Muscle of leg (tissue), 11 donors: Measurements from ENCODE around the gene DNAJC5G. TPM values are rescaled to one million over a fixed set of nuclear protein-coding genes. Genes with fewer than 3 reads are reported as not detected.
"Not testable (repeated sequence)": the region's sequence is repeated elsewhere in the genome, so short reads cannot be mapped to it uniquely, and the experiment has no call there.

Source experiments
- DNase-seq: peaks from one replicate; pipeline ENCODE4 v3.0.0; 2013
- H3K27ac ChIP-seq: one replicate; pipeline ENCODE4 v1.5.1; 2013; ENCODE audit warnings: mild to moderate bottlenecking, low read length, control low read depth
- H3K27me3 ChIP-seq: one replicate; pipeline ENCODE4 v1.6.1; 2013; ENCODE audit warnings: low read length; ENCODE audit not compliant: control insufficient read depth, insufficient read depth
- H3K36me3 ChIP-seq: one replicate; pipeline ENCODE4 v1.6.1; 2013; ENCODE audit warnings: low read length; ENCODE audit not compliant: control insufficient read depth, insufficient read depth
- H3K4me1 ChIP-seq: one replicate; pipeline ENCODE4 v1.6.1; 2013; ENCODE audit warnings: low read length; ENCODE audit not compliant: control insufficient read depth, insufficient read depth
- H3K4me3 ChIP-seq: one replicate; pipeline ENCODE4 v1.5.1; 2013; ENCODE audit warnings: low read length, control low read depth
- H3K9me3 ChIP-seq: replicated peaks from 2 replicates; pipeline ENCODE4 v1.6.1; 2013; ENCODE audit warnings: low read depth, low read length; ENCODE audit not compliant: control insufficient read depth
- WGBS: methylation state at CpG from one replicate; pipeline ENCODE4 v1.1.5; 2013; ENCODE audit warnings: missing lambda C conversion rate; ENCODE audit not compliant: insufficient coverage; 5-methylcytosine and 5-hydroxymethylcytosine counted together
- polyA plus RNA-seq, 8 donors: library from polyadenylated mRNA; unstranded; fragments of 120-200 nt; gene quantifications; one replicate each; pipeline versions ENCODE4 v1.2.1 to v1.2.3, GENCODE V29; 2013; ENCODE audit warnings: inconsistent platforms in 1 of 8, low replicate concordance in 1 of 8; ENCODE audit not compliant: insufficient read length in 8 of 8, insufficient read depth in 1 of 8
- total RNA-seq: library from RNA; stranded (reverse); fragments of 120-200 nt; gene quantifications from one replicate; pipeline ENCODE4 v1.2.4, GENCODE V29; 2013

The DNAJC5G gene
- total and polyA plus RNA-seq, 9 donors, result 0.19 to 0.23 (median 0.19) TPM; not detected in 6

DNA sequence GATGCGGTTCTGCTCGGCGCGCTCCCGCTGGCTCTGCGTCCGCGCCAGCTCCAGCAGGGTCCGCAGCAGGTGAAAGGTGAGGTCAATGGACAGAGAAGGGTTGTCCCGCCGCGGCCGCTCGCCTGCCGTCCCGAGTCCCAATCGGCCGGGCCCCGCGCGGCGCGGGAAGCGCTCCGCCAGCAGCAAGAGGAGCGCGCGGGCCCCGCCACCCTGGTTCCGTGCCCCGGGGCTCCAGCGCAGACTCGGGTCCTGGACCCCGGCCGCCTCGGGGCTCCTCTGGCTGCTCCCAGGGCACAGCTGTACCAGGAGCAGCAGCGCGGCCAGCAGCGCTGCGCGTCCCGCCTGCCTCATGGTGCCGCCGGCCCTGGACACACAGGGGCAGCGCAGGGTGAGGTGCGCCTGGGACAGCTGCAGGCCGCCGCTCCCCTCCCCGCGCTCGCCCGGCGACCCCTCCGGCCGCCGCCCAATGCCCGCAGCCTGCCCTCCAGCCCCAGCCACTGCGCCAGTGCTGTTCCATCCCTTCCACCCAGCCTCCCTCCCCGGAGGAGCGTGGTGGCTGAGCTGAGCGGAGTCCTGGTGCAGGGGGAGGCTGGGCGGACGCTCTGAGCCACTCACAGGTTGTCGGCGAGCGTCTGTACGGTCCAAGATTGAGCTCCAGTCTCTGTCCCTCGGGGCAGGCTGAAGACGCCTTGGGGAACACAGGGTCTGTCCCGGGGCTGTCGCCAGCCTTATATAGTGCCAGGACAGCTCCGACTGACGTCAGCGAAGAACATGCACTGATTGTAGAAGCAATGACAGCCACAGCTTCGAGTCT lies 32.5 kb downstream of the DNAJC5G start:
- 3% methylated on average over 66 of the region's 75 CpGs for WGBS
- H3K27ac ChIP-seq, result no peak overlapping the region
- DNase-seq, result no peak
- H3K4me1 ChIP-seq, result no peaks in the 10 kb centered on the region
- H3K4me3 ChIP-seq, result no peak overlapping the region
- H3K9me3 ChIP-seq, result no peaks in the 10 kb centered on the region
- peaks cover 25% of the 10 kb centered on the region for H3K36me3 ChIP-seq
- H3K27me3 ChIP-seq, result peaks cover 43% of the 10 kb centered on the region

DNA sequence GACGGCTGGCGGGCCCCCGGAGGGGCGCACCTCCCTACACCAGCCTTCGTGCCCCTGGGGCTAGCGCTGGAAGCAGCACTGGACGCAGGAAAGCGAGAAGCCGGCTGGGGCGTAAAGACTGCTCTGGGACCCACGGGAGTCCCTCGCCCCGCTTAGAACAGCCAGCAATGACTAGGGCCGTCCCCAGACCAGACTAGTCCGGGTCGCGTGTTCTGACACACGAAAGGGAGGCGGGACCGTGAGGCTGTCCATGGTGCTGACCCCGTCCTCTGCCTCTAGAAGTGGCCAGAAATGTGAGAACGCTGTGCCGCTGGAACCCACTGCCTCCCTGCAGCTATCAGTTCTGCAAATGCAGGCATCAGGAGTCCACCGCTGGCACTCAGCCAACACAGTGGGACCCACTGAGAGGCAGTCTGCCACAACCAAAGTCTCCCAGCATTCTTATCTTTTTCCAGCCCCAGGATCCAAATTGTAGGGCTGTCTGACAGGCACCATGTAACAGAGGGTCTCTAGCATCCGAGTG lies 33.2 kb downstream of the DNAJC5G start, which contains the start of gene UCN:
TSS of gene UCN (minus strand) at position 87 of the 523 bp plus-strand sequence. CDS start 550 bp downstream, outside the sequence.
- DNase-seq, result peak; percentile 69
- H3K9me3 ChIP-seq, result no peaks in the 10 kb centered on the region
- H3K27ac ChIP-seq, result no peak within 1 kb of the TSS
- H3K4me1 ChIP-seq, result no peaks in the 10 kb centered on the region
- peaks cover 25% of the 10 kb centered on the region for H3K36me3 ChIP-seq
- WGBS, result 14% methylated on average over 25 of the region's 25 CpGs
- peaks cover 43% of the 10 kb centered on the region for H3K27me3 ChIP-seq
- no peak within 1 kb of the TSS for H3K4me3 ChIP-seq

DNA sequence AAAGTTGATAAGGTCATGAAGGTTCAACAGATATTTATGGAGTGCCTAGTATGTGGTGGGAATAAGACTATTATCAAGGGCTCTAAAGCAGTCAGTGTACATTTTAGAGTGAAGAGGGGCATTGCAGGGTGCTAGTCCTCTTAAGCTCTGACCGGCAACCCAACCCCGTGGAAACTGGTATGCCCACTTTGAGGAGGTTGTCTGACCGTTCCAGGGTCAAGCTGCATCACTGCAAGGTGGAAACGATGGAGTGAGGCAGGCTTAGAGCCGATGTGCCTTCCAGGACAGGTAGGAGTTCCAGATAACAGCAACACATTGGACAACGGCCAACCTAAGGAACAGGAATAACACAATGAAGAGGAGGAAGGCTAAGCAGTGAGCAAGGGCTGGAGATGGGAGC lies 34.4 kb downstream of the DNAJC5G start:
- no peak for DNase-seq
- Histone ChIP-seq H3K27me3 (peaks cover 41% of the 10 kb centered on the region), H3K4me1 (no peaks in the 10 kb centered on the region), H3K36me3 (peaks cover 25% of the 10 kb centered on the region), H3K9me3 (no peaks in the 10 kb centered on the region), H3K27ac (no peak overlapping the region), H3K4me3 (no peak overlapping the region)
- 97% methylated on average over 6 of the region's 6 CpGs for WGBS

DNA sequence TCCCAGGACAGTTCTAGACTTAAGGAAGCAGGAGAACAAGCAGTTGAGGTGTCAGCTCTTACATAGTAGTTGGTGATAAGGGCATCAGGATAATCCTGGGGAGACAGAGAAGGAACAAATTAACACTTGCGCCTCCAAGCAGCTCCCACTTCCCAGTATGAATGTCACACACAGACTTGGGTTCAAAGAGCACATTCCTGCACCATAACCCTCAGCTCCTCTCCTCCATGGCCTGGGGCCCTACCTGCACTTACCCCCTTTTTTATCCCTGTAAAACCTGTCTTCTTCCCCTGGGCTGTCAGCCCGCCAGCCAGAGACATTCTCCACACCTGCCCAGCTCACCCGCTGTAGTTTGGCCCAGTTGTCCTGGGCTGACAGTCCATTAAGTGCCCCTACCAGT lies 36.9 kb downstream of the DNAJC5G start:
- Histone ChIP-seq H3K36me3 (peaks cover 31% of the 10 kb centered on the region), H3K27me3 (peaks cover 16% of the 10 kb centered on the region), H3K9me3 (no peaks in the 10 kb centered on the region), H3K4me1 (no peaks in the 10 kb centered on the region), H3K4me3 (no peak overlapping the region), H3K27ac (no peak overlapping the region)
- WGBS, result no CpG with 5 or more reads among the region's 3 CpGs
- no peak for DNase-seq

DNA sequence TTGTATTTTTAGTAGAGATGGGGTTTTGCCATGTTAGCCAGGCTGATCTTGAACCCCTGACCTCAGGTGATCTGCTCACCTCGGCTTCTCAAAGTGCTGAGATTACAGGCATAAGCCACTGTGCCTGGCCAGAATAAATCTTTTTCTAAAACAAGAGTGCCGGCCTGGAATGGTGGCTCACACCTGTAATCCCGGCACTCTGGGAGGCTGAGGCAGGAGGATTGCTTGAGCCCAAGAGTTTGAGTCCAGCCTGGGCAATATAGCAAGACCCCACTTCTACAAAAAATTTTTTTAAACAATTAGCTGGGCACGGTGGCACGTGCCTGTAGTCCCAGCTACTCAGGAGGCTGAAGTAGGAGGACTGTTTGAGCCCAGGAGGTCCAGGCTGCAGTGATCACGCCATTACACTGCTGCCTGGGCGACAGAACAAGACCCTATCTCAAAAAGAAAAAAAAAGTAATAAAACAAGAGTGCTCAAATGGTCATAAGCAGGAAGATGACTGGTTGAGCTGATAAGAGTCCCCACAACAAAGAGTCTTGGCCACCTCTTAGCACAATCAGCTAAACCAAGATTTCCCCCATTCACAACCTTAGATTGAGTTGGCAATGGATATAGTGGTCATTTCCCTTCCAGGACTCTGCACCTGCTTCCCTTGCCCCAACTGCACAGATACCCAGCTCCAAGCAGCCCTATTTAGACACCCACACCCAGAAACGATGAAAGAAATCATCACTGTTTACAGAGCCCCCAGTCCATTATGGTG lies 38.8 kb downstream of the DNAJC5G start:
- Histone ChIP-seq H3K4me1 (no peaks in the 10 kb centered on the region), H3K27me3 (no peaks in the 10 kb centered on the region), H3K4me3 (no peak overlapping the region), H3K36me3 (peaks cover 29% of the 10 kb centered on the region), H3K27ac (no peak overlapping the region), H3K9me3 (no peaks in the 10 kb centered on the region)
- no peak for DNase-seq
- WGBS, result 95% methylated on average over 4 of the region's 8 CpGs

DNA sequence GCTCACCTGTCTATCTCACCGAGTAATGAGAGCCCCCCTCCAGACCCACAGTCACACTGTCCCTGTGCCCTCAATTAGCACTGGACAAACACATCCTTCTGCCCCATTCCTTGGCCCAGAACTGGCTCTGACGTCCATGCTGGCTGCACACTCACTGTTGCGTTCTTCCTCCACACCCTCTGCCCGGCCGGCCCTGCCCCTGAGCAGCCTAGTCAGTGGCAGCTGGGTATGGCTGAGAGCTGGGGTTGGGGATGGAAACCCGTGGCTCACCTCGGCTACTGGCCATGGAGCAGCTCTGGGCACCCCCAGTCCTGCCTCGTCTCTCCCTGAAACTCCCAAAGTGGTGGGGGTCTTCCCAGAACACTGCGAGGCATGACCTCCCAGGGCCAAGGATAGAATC lies 39.5 kb downstream of the DNAJC5G start:
- Histone ChIP-seq H3K36me3 (peaks cover 26% of the 10 kb centered on the region), H3K27me3 (no peaks in the 10 kb centered on the region), H3K9me3 (no peaks in the 10 kb centered on the region), H3K4me3 (no peak overlapping the region), H3K27ac (no peak overlapping the region), H3K4me1 (no peaks in the 10 kb centered on the region)
- WGBS, result 93% methylated on average over 3 of the region's 9 CpGs
- DNase-seq, result no peak

DNA sequence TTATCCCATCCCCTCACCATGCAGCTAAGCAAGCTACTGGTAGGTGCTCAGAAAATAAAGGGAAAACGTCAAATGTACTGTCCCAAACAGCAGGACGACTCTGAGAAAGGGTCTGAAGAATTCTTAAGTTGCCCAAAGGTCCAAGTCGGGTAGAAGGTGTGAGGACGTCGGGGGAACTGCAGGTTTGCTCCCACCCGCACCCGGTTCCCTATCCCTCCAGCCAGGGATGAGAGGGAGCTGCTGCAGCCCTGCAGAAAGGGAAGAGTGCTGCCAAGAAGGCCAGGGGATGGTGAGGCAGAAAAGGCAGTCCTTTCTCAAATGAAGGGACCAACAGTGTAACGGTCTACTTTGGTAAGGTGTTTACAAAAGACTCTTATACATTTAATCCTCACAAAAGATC lies 39.9 kb downstream of the DNAJC5G start:
- Histone ChIP-seq H3K27ac (no peak overlapping the region), H3K36me3 (peaks cover 23% of the 10 kb centered on the region), H3K9me3 (no peaks in the 10 kb centered on the region), H3K4me1 (no peaks in the 10 kb centered on the region), H3K27me3 (no peaks in the 10 kb centered on the region), H3K4me3 (no peak overlapping the region)
- no peak for DNase-seq
- 61% methylated on average over 7 of the region's 8 CpGs for WGBS

DNA sequence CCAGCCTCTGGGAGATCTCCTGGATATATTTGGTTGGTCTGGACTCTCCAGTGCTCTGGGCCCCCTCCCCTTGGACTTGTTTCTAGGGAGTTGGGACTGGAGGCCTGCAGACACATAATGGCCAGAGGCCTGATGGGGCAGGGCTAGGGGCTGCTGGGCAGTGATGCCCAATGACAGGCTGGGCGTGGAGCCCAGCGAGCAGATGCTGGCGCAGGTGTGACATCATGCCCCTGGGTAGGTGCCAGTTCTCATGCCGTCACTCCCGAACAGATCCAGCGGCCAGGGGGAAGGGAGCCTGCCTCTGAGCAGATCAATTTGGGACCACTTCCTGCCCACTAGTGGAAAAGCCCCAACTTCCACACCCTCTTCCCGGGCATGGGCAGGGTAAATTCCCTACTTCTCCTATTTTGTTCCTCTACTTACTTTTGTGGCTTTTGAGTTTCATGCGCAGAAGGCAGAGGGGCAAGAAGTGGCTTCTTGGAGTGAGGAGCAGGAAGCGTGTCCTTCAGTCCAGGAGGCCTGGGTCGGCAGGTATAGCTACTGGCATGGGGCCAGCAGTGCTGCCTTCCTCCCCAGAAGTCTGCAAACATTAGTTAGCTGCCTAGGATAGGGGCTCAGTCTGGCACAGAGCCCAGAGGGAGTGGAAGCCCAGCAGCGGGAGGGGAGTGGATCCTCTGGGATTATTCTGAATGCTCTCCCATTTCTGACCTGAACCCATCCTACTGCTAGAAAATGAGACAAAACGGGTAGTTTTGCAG lies 41.6 kb downstream of the DNAJC5G start:
- Histone ChIP-seq H3K27me3 (no peaks in the 10 kb centered on the region), H3K4me3 (no peak overlapping the region), H3K36me3 (peaks cover 15% of the 10 kb centered on the region), H3K27ac (no peak overlapping the region), H3K4me1 (peaks cover 4% of the 10 kb centered on the region), H3K9me3 (no peaks in the 10 kb centered on the region)
- no peak for DNase-seq
- 82% methylated on average over 7 of the region's 12 CpGs for WGBS

DNA sequence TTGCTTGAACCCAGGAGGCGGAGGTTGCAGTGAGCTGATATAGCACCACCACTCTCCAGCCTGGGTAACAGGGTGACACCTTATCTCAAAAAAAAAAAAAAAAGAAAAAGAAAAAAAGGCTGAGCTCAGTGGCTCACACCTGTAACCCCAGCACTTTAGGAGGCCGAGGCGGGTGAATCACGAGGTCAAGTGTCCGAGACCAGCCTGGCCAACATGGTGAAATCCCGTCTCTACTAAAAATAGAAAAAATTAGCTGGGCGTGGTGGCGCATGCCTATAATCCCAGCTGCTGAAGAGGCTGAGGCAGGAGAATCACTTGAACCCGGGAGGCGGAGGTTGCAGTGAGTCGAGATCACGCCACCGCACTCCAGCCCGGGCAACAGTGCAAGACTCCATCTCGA lies 44.6 kb downstream of the DNAJC5G start:
- H3K4me3 ChIP-seq, DNase-seq, H3K9me3 ChIP-seq, H3K27me3 ChIP-seq, H3K27ac ChIP-seq: not testable (repeated sequence)
- WGBS, result 98% methylated on average over 6 of the region's 15 CpGs
- Histone ChIP-seq H3K36me3 (peaks cover 13% of the 10 kb centered on the region), H3K4me1 (peaks cover 18% of the 10 kb centered on the region)
